LoVo (cell line): ENCODE measurements around the gene DUSP19.

Experiments used
- DNase-seq: peaks from one replicate; pipeline ENCODE4 v3.0.0-alpha.2; 2016; ENCODE audit warnings: low spot score

Gene DUSP19

GRCh38 chr2:183125659-183126341, 47.3 kb downstream of the DUSP19 start:
- DNase-seq, result no peak

- no peak for DNase-seq
Observed at GRCh38 chr2:183126635-183127034, 48.1 kb downstream of the DUSP19 start.

GRCh38 chr2:183134016-183134415, 55.5 kb downstream of the DUSP19 start:
- DNase-seq, result no peak

- no peak for DNase-seq
Observed at GRCh38 chr2:183148955-183149354, 70.4 kb downstream of the DUSP19 start.

- no peak for DNase-seq
Observed at GRCh38 chr2:183149489-183149888, 70.9 kb downstream of the DUSP19 start.
